Activated CD4-positive, CD25-positive, alpha-beta regulatory T cell treated with anti-CD3 and anti-CD28 coated beads, Interleukin-2, amount 50 U/mL, for 72 hours (primary cell): ENCODE data around the gene OPCML.

ENCODE experiments used
- DNase-seq: peaks from one replicate; pipeline ENCODE4 v3.0.0; 2021

OPCML gene

DNA sequence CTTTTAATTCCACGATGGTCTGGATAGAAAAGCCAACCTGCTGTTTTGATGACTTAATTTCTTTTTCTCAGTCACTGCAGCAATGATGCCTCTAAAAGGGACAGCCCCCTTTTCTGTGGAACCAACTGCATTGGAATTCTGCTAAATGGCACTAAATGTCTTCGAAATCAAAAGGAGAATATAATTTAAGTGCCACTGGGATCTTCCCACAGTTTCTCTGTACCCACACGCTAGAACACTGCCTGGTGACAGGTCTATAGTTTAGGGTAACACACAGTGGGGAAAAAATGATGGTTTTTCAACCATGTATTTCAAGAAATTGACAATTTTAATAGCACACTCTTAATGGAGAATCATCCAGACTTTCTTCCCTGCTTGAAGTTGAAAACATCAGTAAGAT lies 182.3 kb downstream of the OPCML start:
- no peak for DNase-seq

DNA sequence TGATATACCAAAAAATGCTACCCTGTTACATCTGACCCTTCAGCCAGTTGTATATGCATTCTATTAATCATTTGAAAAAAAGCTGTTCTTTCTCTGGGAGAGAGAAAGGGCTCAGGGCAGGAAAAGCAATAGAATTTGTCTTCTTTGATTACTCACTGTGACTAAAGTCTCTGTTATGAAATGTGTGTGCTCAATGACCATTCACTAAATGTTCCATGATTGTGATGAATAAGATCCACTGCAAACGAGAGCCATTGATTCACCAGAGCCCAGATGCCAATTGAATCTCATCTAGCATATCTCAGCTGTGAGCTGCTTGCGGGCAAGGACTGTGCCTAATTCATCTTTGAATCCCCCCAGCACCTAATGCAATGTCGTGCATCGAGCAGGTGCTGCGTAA lies 184.3 kb downstream of the OPCML start:
- DNase-seq = no peak

DNA sequence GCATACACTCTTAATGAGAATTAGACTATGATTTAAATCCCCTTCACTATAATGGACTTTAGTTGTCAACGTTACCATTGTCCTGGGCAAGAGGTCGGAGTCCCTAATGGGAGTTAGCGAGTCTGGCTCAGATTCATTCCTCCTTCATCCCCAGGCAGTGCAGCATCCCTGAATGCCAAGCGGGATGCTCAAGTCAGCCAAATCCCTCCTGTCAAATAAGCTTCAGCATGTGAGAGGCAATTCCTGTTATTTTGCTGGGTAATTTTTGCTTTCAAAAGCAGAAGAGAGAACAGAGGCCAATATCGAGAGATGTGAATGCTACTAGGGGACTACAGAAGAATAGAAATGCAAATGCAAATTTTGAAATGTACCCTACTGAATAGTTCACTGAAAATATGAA lies 186.2 kb downstream of the OPCML start:
- no peak for DNase-seq

- DNase-seq = no peak
These were observed 188.3 kb downstream of the OPCML start for GRCh38 chr11:133343951-133344350.

GRCh38 chr11:133339495-133340140 lies 192.7 kb downstream of the OPCML start:
- DNase-seq = no peak

- DNase-seq = no peak
These were observed 193.7 kb downstream of the OPCML start for GRCh38 chr11:133338588-133338987.

- no peak for DNase-seq
These were observed 194.3 kb downstream of the OPCML start for GRCh38 chr11:133337951-133338418.

DNA sequence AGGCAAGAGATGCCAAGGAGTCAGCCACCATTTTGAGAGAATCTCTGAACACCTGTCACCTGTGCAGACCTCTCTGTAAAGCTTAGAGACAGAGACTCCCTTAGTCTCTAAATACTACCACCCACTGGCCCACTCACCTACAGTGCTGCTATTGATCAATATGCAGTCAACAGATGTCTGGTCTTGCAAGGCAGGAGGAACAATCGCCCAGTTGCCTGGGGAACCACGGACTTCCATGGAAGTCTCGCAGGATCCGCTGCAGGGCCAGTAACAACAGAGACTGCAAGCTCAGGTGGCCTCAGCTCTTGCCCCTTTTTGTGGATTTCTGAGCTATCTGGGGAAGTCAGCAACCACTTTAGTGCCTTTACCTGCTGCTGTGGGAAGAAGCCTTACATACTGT lies 195.1 kb downstream of the OPCML start:
- no peak for DNase-seq

- DNase-seq = no peak
These were observed 201.3 kb downstream of the OPCML start for GRCh38 chr11:133331031-133331430.

DNA sequence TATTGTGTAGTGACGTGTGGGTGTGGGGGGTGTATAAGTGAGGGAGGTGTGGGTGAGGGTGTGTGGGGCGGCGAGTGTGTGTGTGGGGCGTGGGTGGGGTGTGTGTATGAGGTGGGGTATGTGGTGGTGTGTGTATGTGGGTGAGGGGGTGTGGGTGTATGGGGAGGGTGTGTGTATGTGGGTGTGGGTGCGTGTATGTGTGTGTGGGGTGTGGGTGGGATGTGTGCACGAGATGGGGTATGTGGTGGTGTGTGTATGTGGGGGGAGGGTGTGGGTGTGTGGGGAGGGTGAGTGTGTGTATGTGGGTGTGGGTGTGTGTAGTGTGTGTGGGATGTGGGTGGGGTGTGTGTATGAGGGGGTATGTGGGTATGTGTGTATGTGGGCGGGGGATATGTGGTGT lies 205.5 kb downstream of the OPCML start:
- no peak for DNase-seq

- DNase-seq = no peak
These were observed 206.0 kb downstream of the OPCML start for GRCh38 chr11:133326332-133326731.

- no peak for DNase-seq
These were observed 206.6 kb downstream of the OPCML start for GRCh38 chr11:133325711-133326110.

- DNase-seq = no peak
These were observed 208.9 kb downstream of the OPCML start for GRCh38 chr11:133323354-133323753.

- no peak for DNase-seq
These were observed 214.1 kb downstream of the OPCML start for GRCh38 chr11:133318221-133318620.

- DNase-seq = no peak
These were observed 221.1 kb downstream of the OPCML start for GRCh38 chr11:133311230-133311629.

GRCh38 chr11:133306019-133306418 lies 226.3 kb downstream of the OPCML start:
- DNase-seq = no peak

GRCh38 chr11:133305208-133305956 lies 226.9 kb downstream of the OPCML start:
- DNase-seq = no peak

- DNase-seq = no peak
These were observed 229.0 kb downstream of the OPCML start for GRCh38 chr11:133303262-133303661.

- no peak for DNase-seq
These were observed 230.2 kb downstream of the OPCML start for GRCh38 chr11:133302056-133302455.

- no peak for DNase-seq
These were observed 231.6 kb downstream of the OPCML start for GRCh38 chr11:133300666-133301065.

DNA sequence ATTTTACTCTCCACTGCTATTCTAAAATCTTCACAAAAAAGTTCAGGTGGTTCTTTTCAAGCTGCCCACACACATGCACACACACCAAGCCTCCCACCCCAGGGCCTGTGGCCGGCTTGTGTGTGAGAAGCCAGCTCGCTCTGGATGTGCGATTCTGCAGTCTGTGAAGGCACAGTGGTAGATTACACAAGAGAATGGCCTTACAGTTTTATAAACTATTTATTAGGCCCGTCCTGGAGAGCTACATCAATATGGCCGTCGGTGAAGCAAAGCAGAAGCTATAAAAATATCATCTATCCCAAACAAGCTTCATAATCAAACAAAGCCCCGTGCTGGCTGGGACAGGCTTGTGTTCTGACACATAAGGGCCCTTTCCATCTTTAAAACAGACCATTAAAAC lies 240.5 kb downstream of the OPCML start:
- DNase-seq = no peak

DNA sequence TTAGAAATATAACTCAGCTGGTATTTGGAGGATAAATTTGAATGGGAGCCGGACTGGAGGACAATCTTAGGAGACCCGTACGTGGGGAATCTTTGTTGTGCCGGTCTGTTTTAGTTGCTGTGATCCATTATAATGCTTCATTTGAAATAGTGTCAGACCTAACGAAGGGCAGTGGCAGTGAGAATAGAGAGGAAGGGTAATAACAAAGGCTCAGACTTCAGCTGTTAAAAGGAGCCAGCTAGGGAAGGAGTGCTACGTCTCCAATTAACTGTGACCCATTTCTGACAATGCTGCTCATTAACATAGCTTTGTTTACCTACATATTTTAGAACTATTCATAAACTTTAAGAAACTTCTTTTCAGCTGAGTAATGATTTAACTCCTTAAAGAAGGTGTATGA lies 246.9 kb downstream of the OPCML start:
- no peak for DNase-seq

- DNase-seq = no peak
These were observed 248.1 kb downstream of the OPCML start for GRCh38 chr11:133284156-133284555.

- no peak for DNase-seq
These were observed 254.4 kb downstream of the OPCML start for GRCh38 chr11:133277886-133278285.
